Left kidney (tissue), 8 donors: ENCODE measurements around the gene LONP1. TPM values are rescaled to one million over a fixed set of nuclear protein-coding genes. Genes with fewer than 3 reads are reported as not detected.
"Not testable (repeated sequence)": the region's sequence is repeated elsewhere in the genome, so short reads cannot be mapped to it uniquely, and the experiment has no call there.

ENCODE experiments used
- DNase-seq: peaks from one replicate; pipeline ENCODE4 v3.0.0-alpha.2; 2013
- long read RNA-seq, 8 donors: transcript quantifications; one replicate each; lab custom pipeline, GENCODE V29; 2026
- polyA plus RNA-seq: library from polyadenylated mRNA; unstranded; fragments of 120-200 nt; gene quantifications from one replicate; pipeline ENCODE4 v1.2.1, GENCODE V29; 2013; ENCODE audit not compliant: insufficient read length

LONP1 gene
- polyA plus RNA-seq = 50.7 TPM
- long read RNA-seq, donor 1, transcript LONP1-201 (18 exons, 3,236 nt) = major isoform, 8 of 8 reads
- long read RNA-seq, donor 1, partial matches to known transcripts = 0 of 8 reads
- long read RNA-seq, donor 1, other reads (novel, unspliced or antisense) = 0 of 8 reads
- long read RNA-seq, donor 2, partial matches to known transcripts = 0 of 3 reads
- long read RNA-seq, donor 2, other reads (novel, unspliced or antisense) = 0 of 3 reads
- long read RNA-seq, donor 3, partial matches to known transcripts = 0 of 3 reads
- long read RNA-seq, donor 3, other reads (novel, unspliced or antisense) = 0 of 3 reads
- long read RNA-seq, donor 4 = 0 reads
- long read RNA-seq, donor 5, transcript LONP1-201 (18 exons, 3,236 nt) = major isoform, 12 of 17 reads
- long read RNA-seq, donor 5, partial matches to known transcripts = 5 of 17 reads
- long read RNA-seq, donor 5, other reads (novel, unspliced or antisense) = 0 of 17 reads
- long read RNA-seq, donor 6, transcript LONP1-201 (18 exons, 3,236 nt) = major isoform, 6 of 11 reads
- long read RNA-seq, donor 6, partial matches to known transcripts = 5 of 11 reads
- long read RNA-seq, donor 6, other reads (novel, unspliced or antisense) = 0 of 11 reads
- long read RNA-seq, donor 7, transcript LONP1-201 (18 exons, 3,236 nt) = major isoform, 10 of 10 reads
- long read RNA-seq, donor 7, partial matches to known transcripts = 0 of 10 reads
- long read RNA-seq, donor 7, other reads (novel, unspliced or antisense) = 0 of 10 reads
- long read RNA-seq, donor 8, partial matches to known transcripts = 0 of 2 reads
- long read RNA-seq, donor 8, other reads (novel, unspliced or antisense) = 0 of 2 reads

GRCh38 chr19:5719961-5720790 lies at the start of gene LONP1, which contains the start of gene CATSPERD:
LONP1 (minus strand) TSS chr19:5720146; CDS start chr19:5720132, 14 bp downstream.
CATSPERD (plus strand) TSS chr19:5720637; CDS start chr19:5720738, 101 bp downstream.
- peak; percentile 99 for DNase-seq

GRCh38 chr19:5767949-5768348 lies 48.0 kb upstream of the LONP1 start:
- no peak for DNase-seq

GRCh38 chr19:5765220-5765619 lies 45.3 kb upstream of the LONP1 start:
- DNase-seq = no peak

GRCh38 chr19:5762608-5763217 lies 42.8 kb upstream of the LONP1 start:
- DNase-seq = no peak

- DNase-seq = no peak
Observed at GRCh38 chr19:5753743-5754142, 33.8 kb upstream of the LONP1 start.

GRCh38 chr19:5751709-5752108 lies 31.8 kb upstream of the LONP1 start:
- DNase-seq = no peak

GRCh38 chr19:5749505-5749904 lies 29.6 kb upstream of the LONP1 start:
- DNase-seq = no peak

- not testable (repeated sequence) for DNase-seq
Observed at GRCh38 chr19:5748920-5749319, 29.0 kb upstream of the LONP1 start.

- DNase-seq = not testable (repeated sequence)
Observed at GRCh38 chr19:5744999-5745398, 25.1 kb upstream of the LONP1 start.

- no peak for DNase-seq
Observed at GRCh38 chr19:5743630-5744029, 23.7 kb upstream of the LONP1 start.

- DNase-seq = no peak
Observed at GRCh38 chr19:5742051-5742450, 22.1 kb upstream of the LONP1 start.

- no peak for DNase-seq
Observed at GRCh38 chr19:5738423-5738822, 18.5 kb upstream of the LONP1 start.

GRCh38 chr19:5733172-5733571 lies 13.2 kb upstream of the LONP1 start:
- not testable (repeated sequence) for DNase-seq

GRCh38 chr19:5727453-5728050 lies 7.6 kb upstream of the LONP1 start:
- no peak for DNase-seq

GRCh38 chr19:5719274-5719960 lies 529 bp downstream of the LONP1 start:
- no peak for DNase-seq

- no peak for DNase-seq
Observed at GRCh38 chr19:5718579-5719273, 1.2 kb downstream of the LONP1 start.

GRCh38 chr19:5718037-5718578 lies 1.8 kb downstream of the LONP1 start:
- no peak for DNase-seq

- no peak for DNase-seq
Observed at GRCh38 chr19:5717215-5717935, 2.6 kb downstream of the LONP1 start.

- DNase-seq = no peak
Observed at GRCh38 chr19:5714816-5715215, 5.1 kb downstream of the LONP1 start.
